BE2C (cell line): ENCODE measurements around the gene ZNF561.

Experiments
- DNase-seq: peaks from one replicate; pipeline ENCODE4 v3.0.0-alpha.2; 2020
- H3K27me3 ChIP-seq: fragments of 250-450 bp; sonication (Bioruptor Pico); 2 replicates; pipeline ENCODE4 v1.5.1; 2020; ENCODE audit warnings: mild to moderate bottlenecking
- H3K36me3 ChIP-seq: fragments of 250-450 bp; sonication (Bioruptor Pico); 2 replicates; pipeline ENCODE4 v1.5.1; 2020; ENCODE audit warnings: mild to moderate bottlenecking
- H3K4me1 ChIP-seq: fragments of 250-450 bp; sonication (Bioruptor Pico); 2 replicates; pipeline ENCODE4 v1.5.1; 2020
- H3K4me3 ChIP-seq: 2 replicates; pipeline ENCODE4 v1.5.1; 2011; ENCODE audit warnings: low read depth, low read length
- H3K9me3 ChIP-seq: fragments of 250-450 bp; sonication (Bioruptor Pico); 2 replicates; pipeline ENCODE4 v1.5.1; 2020
- CTCF ChIP-seq: IDR thresholded peaks from 2 replicates; pipeline ENCODE4 v1.5.1; 2012; ENCODE audit warnings: mild to moderate bottlenecking, low read depth, low read length

Gene ZNF561

GRCh38 chr19:9565900-9566705 lies 54.9 kb downstream of the ZNF561 start:
- Histone ChIP-seq H3K4me3 (no peak overlapping the region), H3K36me3 (peaks cover 83% of the 10 kb centered on the region)

More at GRCh38 chr19:9565900-9566705, 54.9 kb downstream of the ZNF561 start:
- DNase-seq, result no peak
- H3K27me3 ChIP-seq, result no peaks in the 10 kb centered on the region
- TF ChIP-seq CTCF, result no peak
- H3K9me3 ChIP-seq, result peaks cover 10% of the 10 kb centered on the region
- no peaks in the 10 kb centered on the region for H3K4me1 ChIP-seq
